ENCODE results near the gene OR5F1. TPM values are rescaled to one million over a fixed set of nuclear protein-coding genes. Genes with fewer than 3 reads are reported as not detected.

The OR5F1 gene
- total and polyA plus RNA-seq, 11 donors = not detected

DNA sequence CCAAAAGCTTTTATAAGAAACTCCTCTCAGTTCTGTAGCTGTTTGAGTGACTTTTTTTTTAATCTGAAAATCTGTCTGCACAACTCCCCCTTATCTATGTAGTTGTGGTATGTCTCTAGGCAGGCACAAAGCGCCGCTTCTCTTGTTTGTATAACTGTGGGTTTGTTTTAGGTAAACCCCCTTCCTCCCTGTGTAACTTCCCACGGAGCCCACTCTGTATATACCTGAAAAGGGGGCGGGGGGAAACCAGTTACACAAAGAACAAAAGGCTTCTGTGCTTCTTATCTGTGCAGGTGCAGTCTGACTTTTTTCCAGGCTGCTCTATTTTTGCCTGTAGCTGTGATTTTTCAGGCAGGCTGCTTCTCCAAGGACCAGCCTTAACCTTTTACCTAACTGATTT lies 37.9 kb downstream of the OR5F1 start:
- TF ChIP-seq CTCF (IDR thresholded peaks at IDR 0.05) (no peak), POLR2A (IDR thresholded peaks at IDR 0.05) (no peak)
- Histone ChIP-seq H3K9me3 (no peaks in the 10 kb centered on the region), H3K36me3 (no peaks in the 10 kb centered on the region), H3K4me3 (no peak overlapping the region), H3K4me1 (no peaks in the 10 kb centered on the region), H3K27ac (no peak overlapping the region), H3K27me3 (no peaks in the 10 kb centered on the region)
- intact Hi-C loops (cut with DNase I) = no loop called here
- ATAC-seq (no peak), DNase-seq (no peak)
- 63 to 73% (median 67%) methylated on average over 4 of the region's 4 CpGs for WGBS, 4 donors

GRCh38 chr11:55949330-55949729 lies 45.1 kb downstream of the OR5F1 start:
- H3K27me3 ChIP-seq = no peaks in the 10 kb centered on the region
- DNase-seq (no peak), ATAC-seq (no peak)
- no peak overlapping the region for H3K27ac ChIP-seq
- H3K4me1 ChIP-seq = no peaks in the 10 kb centered on the region
- intact Hi-C loops (cut with DNase I) = loop anchor here in 6 of 10 donors (5.0 to 10.0 kb wide), 2 partner anchors 833 to 835 kb away; no protein-coding TSS in a partner anchor
- H3K4me3 ChIP-seq = no peak overlapping the region
- H3K9me3 ChIP-seq = no peaks in the 10 kb centered on the region
- no peaks in the 10 kb centered on the region for H3K36me3 ChIP-seq
- TF ChIP-seq POLR2A (IDR thresholded peaks at IDR 0.05) (no peak), CTCF (IDR thresholded peaks at IDR 0.05) (no peak)
- 45 to 57% (median 51%) methylated on average over 4 of the region's 4 CpGs for WGBS, 4 donors

Other genes starting within 250 kb of the OR5F1 start
- not detected for gene OR5D13, start 221.2 kb downstream of the OR5F1 start, total RNA-seq
- not detected for gene OR5D13, start 221.2 kb downstream of the OR5F1 start, polyA plus RNA-seq
- gene OR5D14, start 199.1 kb downstream of the OR5F1 start, total RNA-seq = not detected
- gene OR5D14, start 199.1 kb downstream of the OR5F1 start, polyA plus RNA-seq = not detected
- gene OR5L1, start 183.3 kb downstream of the OR5F1 start, total RNA-seq = not detected
- gene OR5L1, start 183.3 kb downstream of the OR5F1 start, polyA plus RNA-seq = not detected
- not detected for gene OR5D18, start 175.0 kb downstream of the OR5F1 start, total RNA-seq
- not detected for gene OR5D18, start 175.0 kb downstream of the OR5F1 start, polyA plus RNA-seq
- not detected for gene OR5L2, start 167.4 kb downstream of the OR5F1 start, total RNA-seq
- not detected for gene OR5L2, start 167.4 kb downstream of the OR5F1 start, polyA plus RNA-seq
- gene OR5D16, start 155.9 kb downstream of the OR5F1 start, total RNA-seq = not detected
- gene OR5D16, start 155.9 kb downstream of the OR5F1 start, polyA plus RNA-seq = not detected
- not detected for gene TRIM51, start 111.3 kb downstream of the OR5F1 start, total RNA-seq
- not detected for gene TRIM51, start 111.3 kb downstream of the OR5F1 start, polyA plus RNA-seq
- not detected for gene OR5W2, start 80.0 kb downstream of the OR5F1 start, total RNA-seq
- gene OR5W2, start 80.0 kb downstream of the OR5F1 start, polyA plus RNA-seq = not detected
- gene OR5I1, start 58.2 kb downstream of the OR5F1 start, total RNA-seq = not detected
- gene OR5I1, start 58.2 kb downstream of the OR5F1 start, polyA plus RNA-seq = not detected
- not detected for gene OR10AG1, start 24.7 kb downstream of the OR5F1 start, total RNA-seq
- not detected for gene OR10AG1, start 24.7 kb downstream of the OR5F1 start, polyA plus RNA-seq
- not detected for gene OR5AS1, start 33.0 kb upstream of the OR5F1 start, total RNA-seq
- gene OR5AS1, start 33.0 kb upstream of the OR5F1 start, polyA plus RNA-seq = not detected
- gene OR8I2, start 98.7 kb upstream of the OR5F1 start, total RNA-seq = not detected
- not detected for gene OR8I2, start 98.7 kb upstream of the OR5F1 start, polyA plus RNA-seq
- not detected for gene OR8H2, start 109.1 kb upstream of the OR5F1 start, total RNA-seq
- gene OR8H2, start 109.1 kb upstream of the OR5F1 start, polyA plus RNA-seq = not detected
- not detected for gene OR8H3, start 127.7 kb upstream of the OR5F1 start, total RNA-seq
- gene OR8H3, start 127.7 kb upstream of the OR5F1 start, polyA plus RNA-seq = not detected
- not detected for gene OR8J3, start 145.6 kb upstream of the OR5F1 start, total RNA-seq
- gene OR8J3, start 145.6 kb upstream of the OR5F1 start, polyA plus RNA-seq = not detected
- not detected for gene OR8K5, start 165.7 kb upstream of the OR5F1 start, total RNA-seq
- not detected for gene OR8K5, start 165.7 kb upstream of the OR5F1 start, polyA plus RNA-seq
- not detected for gene OR5J2, start 182.0 kb upstream of the OR5F1 start, total RNA-seq
- not detected for gene OR5J2, start 182.0 kb upstream of the OR5F1 start, polyA plus RNA-seq
- not detected for gene OR5T2, start 239.6 kb upstream of the OR5F1 start, total RNA-seq
- gene OR5T2, start 239.6 kb upstream of the OR5F1 start, polyA plus RNA-seq = not detected